GM12875 (cell line): Measurements from ENCODE around the gene SIGLEC12.
A peak's percentile ranks its signal among the peaks of the same experiment; 100 is the strongest.

Experiments
- H3K4me3 ChIP-seq: one replicate; pipeline ENCODE4 v1.5.1; 2011; ENCODE audit warnings: low read depth, low read length, control low read depth
- CTCF ChIP-seq: IDR thresholded peaks from 2 replicates; pipeline ENCODE4 v1.5.1; 2011; ENCODE audit warnings: low read depth, mild to moderate bottlenecking, control low read depth, inconsistent platforms, low read length, moderate library complexity, borderline replicate concordance; ENCODE audit not compliant: insufficient read depth

Gene SIGLEC12

GRCh38 chr19:51501594-51502263 lies at the start of gene SIGLEC12:
Gene SIGLEC12, minus strand, starts transcription at chr19:51501800. Its CDS starts 67 bp downstream, at chr19:51501733.
- TF ChIP-seq CTCF: no peak
- no peak within 1 kb of the TSS for H3K4me3 ChIP-seq

GRCh38 chr19:51550848-51551672 lies 49.5 kb upstream of the SIGLEC12 start:
- H3K4me3 ChIP-seq: peak overlapping the region; percentile 44
- no peak for TF ChIP-seq CTCF

GRCh38 chr19:51549533-51550324 lies 48.1 kb upstream of the SIGLEC12 start:
- TF ChIP-seq CTCF: no peak
- H3K4me3 ChIP-seq: peak overlapping the region; percentile 52

GRCh38 chr19:51548891-51549305 lies 47.3 kb upstream of the SIGLEC12 start:
- TF ChIP-seq CTCF: no peak
- peak overlapping the region; percentile 26 for H3K4me3 ChIP-seq

GRCh38 chr19:51548213-51548651 lies 46.6 kb upstream of the SIGLEC12 start:
- no peak overlapping the region for H3K4me3 ChIP-seq
- TF ChIP-seq CTCF: no peak

- no peak for TF ChIP-seq CTCF
- no peak overlapping the region for H3K4me3 ChIP-seq
Measured at GRCh38 chr19:51547397-51548212, 46.0 kb upstream of the SIGLEC12 start.
